Body of pancreas (tissue), 4 donors: ENCODE data around the gene COA5.

Experiments
- POLR2A ChIP-seq, 3 donors: fragments of 450-650 bp; IDR thresholded peaks; one replicate each; pipeline ENCODE4 v1.6.1; 2016; ENCODE audit warnings: antibody characterized with exemption in 3 of 3, mild to moderate bottlenecking in 2 of 3
- TF ChIP-seq, protein P1 (sequence below), 7 experiments: fragments of 450-650 bp in 4 of 7; fragments of 200-600 bp in 3 of 7; sonication (generic) in 3 of 7; IDR thresholded peaks; one replicate each; pipeline ENCODE4 v1.5.1; 2016 to 2019; ENCODE audit warnings: antibody characterized with exemption in 7 of 7

- TF ChIP-seq, protein P1, sequence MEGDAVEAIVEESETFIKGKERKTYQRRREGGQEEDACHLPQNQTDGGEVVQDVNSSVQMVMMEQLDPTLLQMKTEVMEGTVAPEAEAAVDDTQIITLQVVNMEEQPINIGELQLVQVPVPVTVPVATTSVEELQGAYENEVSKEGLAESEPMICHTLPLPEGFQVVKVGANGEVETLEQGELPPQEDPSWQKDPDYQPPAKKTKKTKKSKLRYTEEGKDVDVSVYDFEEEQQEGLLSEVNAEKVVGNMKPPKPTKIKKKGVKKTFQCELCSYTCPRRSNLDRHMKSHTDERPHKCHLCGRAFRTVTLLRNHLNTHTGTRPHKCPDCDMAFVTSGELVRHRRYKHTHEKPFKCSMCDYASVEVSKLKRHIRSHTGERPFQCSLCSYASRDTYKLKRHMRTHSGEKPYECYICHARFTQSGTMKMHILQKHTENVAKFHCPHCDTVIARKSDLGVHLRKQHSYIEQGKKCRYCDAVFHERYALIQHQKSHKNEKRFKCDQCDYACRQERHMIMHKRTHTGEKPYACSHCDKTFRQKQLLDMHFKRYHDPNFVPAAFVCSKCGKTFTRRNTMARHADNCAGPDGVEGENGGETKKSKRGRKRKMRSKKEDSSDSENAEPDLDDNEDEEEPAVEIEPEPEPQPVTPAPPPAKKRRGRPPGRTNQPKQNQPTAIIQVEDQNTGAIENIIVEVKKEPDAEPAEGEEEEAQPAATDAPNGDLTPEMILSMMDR (IDR thresholded peaks at IDR 0.05): no peak
- no peak for TF ChIP-seq POLR2A (IDR thresholded peaks at IDR 0.05)
Measured at GRCh38 chr2:98607741-98608115, 584 bp downstream of the COA5 start.
